SK-N-SH (cell line): ENCODE measurements around the gene NAALAD2. TPM values are rescaled to one million over a fixed set of nuclear protein-coding genes. Genes with fewer than 3 reads are reported as not detected.

ENCODE experiments used
- CTCF ChIA-PET: fragments of 300-600, 350-600 bp; formaldehyde crosslinking; extraction: SDS; loops from one replicate; lab custom pipeline; 2021; lab: Yijun Ruan, JAX
- POLR2A ChIA-PET: fragments of 350-600 bp; sonication (Branson Sonifier 250); formaldehyde crosslinking; extraction: SDS; loops from one replicate; lab custom pipeline; 2020; ENCODE audit warnings: antibody characterized with exemption, inconsistent platforms; lab: Yijun Ruan, JAX
- DNase-seq: peaks from one replicate; pipeline ENCODE4 v3.0.0; 2012
- H2AFZ ChIP-seq: fragments of 200-600 bp; sonication (generic); 2 replicates; pipeline ENCODE4 v1.8.1; 2016; ENCODE audit warnings: antibody characterized with exemption, mild to moderate bottlenecking, low read depth
- H3F3A ChIP-seq: fragments of 200-600 bp; sonication (generic); replicated peaks from 2 replicates; pipeline ENCODE3; 2016; ENCODE audit warnings: antibody characterized with exemption, mild to moderate bottlenecking; ENCODE audit not compliant: insufficient read depth
- H3K27ac ChIP-seq, 2 experiments: fragments of 200-500 bp in 1 of 2; fragments of 200-600 bp in 1 of 2; sonication (Bioruptor generic) in 1 of 2; sonication (generic), shearing (Covaris generic) in 1 of 2; 2 replicates each; pipeline versions ENCODE4 v1.5.1 to v1.6.1; 2014 to 2016; ENCODE audit warnings: low read depth in 2 of 2, inconsistent platforms in 1 of 2, low read length in 1 of 2, mild to moderate bottlenecking in 1 of 2, mixed read lengths in 1 of 2
- H3K27me3 ChIP-seq: fragments of 200-600 bp; sonication (generic), shearing (Covaris generic); 2 replicates; pipeline ENCODE4 v1.6.1; 2016; ENCODE audit warnings: mixed run types; ENCODE audit not compliant: insufficient read depth
- H3K36me3 ChIP-seq, 2 experiments: fragments of 200-500 bp in 1 of 2; fragments of 200-600 bp in 1 of 2; sonication (Bioruptor generic) in 1 of 2; sonication (generic) in 1 of 2; replicated peaks in 1 of 2; 2 replicates each; pipeline versions ENCODE3 to v1.5.1; 2014 to 2016; ENCODE audit warnings: low read length in 1 of 2, mild to moderate bottlenecking in 1 of 2; ENCODE audit not compliant: insufficient read depth in 2 of 2, control insufficient read depth in 1 of 2
- H3K4me1 ChIP-seq, 2 experiments: fragments of 200-500 bp in 1 of 2; fragments of 200-600 bp in 1 of 2; sonication (Bioruptor generic) in 1 of 2; sonication (generic), shearing (Covaris generic) in 1 of 2; 2 replicates each; pipeline versions ENCODE4 v1.5.1 to v1.6.1; 2014 to 2016; ENCODE audit warnings: low read depth in 1 of 2, low read length in 1 of 2, mixed run types in 1 of 2; ENCODE audit not compliant: insufficient read depth in 2 of 2, control insufficient read depth in 1 of 2
- H3K4me2 ChIP-seq: fragments of 200-600 bp; sonication (generic), shearing (Covaris generic); 2 replicates; pipeline ENCODE4 v1.6.1; 2017; ENCODE audit warnings: mixed run types
- H3K4me3 ChIP-seq, 2 experiments: fragments of 200-500 bp in 1 of 2; fragments of 200-600 bp in 1 of 2; sonication (Bioruptor generic) in 1 of 2; sonication (generic), shearing (Covaris generic) in 1 of 2; 2 replicates each; pipeline versions ENCODE4 v1.5.1 to v1.8.1; 2014 to 2016; ENCODE audit warnings: low read depth in 2 of 2, inconsistent platforms in 1 of 2, low read length in 1 of 2, mild to moderate bottlenecking in 1 of 2, mixed read lengths in 1 of 2, moderate library complexity in 1 of 2
- H3K79me2 ChIP-seq: fragments of 200-600 bp; sonication (generic); 2 replicates; pipeline ENCODE4 v1.8.1; 2017; ENCODE audit warnings: mild to moderate bottlenecking; ENCODE audit not compliant: insufficient read depth
- H3K9ac ChIP-seq: fragments of 200-600 bp; sonication (generic); 2 replicates; pipeline ENCODE4 v1.6.1; 2017; ENCODE audit warnings: mixed run types
- H3K9me2 ChIP-seq: fragments of 200-600 bp; sonication (generic); 2 replicates; pipeline ENCODE4 v1.6.1; 2017; ENCODE audit warnings: mixed run types
- H3K9me3 ChIP-seq: fragments of 200-600 bp; sonication (generic); 2 replicates; pipeline ENCODE4 v1.6.1; 2017; ENCODE audit warnings: mixed run types, mild to moderate bottlenecking, moderate library complexity
- H4K20me1 ChIP-seq: fragments of 200-600 bp; sonication (generic); 2 replicates; pipeline ENCODE4 v1.6.1; 2017; ENCODE audit warnings: mild to moderate bottlenecking, mixed run types; ENCODE audit not compliant: insufficient read depth
- ELF1 ChIP-seq: IDR thresholded peaks from 2 replicates; pipeline ENCODE4 v1.4.0; 2012
- EP300 ChIP-seq, 2 experiments: IDR thresholded peaks; 2 replicates each; pipeline versions ENCODE4 v1.4.0 to v1.6.1; 2012; ENCODE audit warnings: borderline replicate concordance in 1 of 2, low read depth in 1 of 2, low read length in 1 of 2
- EZH2phosphoT487 ChIP-seq: fragments of 200-600 bp; sonication (generic); IDR thresholded peaks from 2 replicates; pipeline ENCODE4 v1.6.1; 2017; ENCODE audit warnings: low read depth, mixed run types, mild to moderate bottlenecking, antibody characterized with exemption, moderate library complexity, borderline replicate concordance
- FOSL2 ChIP-seq: IDR thresholded peaks from 2 replicates; pipeline ENCODE4 v1.4.0; 2012; ENCODE audit warnings: low read depth, mild to moderate bottlenecking, moderate library complexity, borderline replicate concordance
- FOXJ3 ChIP-seq: sonication (generic); formaldehyde crosslinking; IDR thresholded peaks from 2 replicates; pipeline ENCODE4 v1.5.1; 2020; ENCODE audit warnings: mild to moderate bottlenecking, missing genetic modification reagents
- FOXM1 ChIP-seq: IDR thresholded peaks from 2 replicates; pipeline ENCODE4 v1.4.0; 2012; ENCODE audit warnings: low read depth, mild to moderate bottlenecking
- GABPA ChIP-seq: IDR thresholded peaks from 2 replicates; pipeline ENCODE4 v1.4.0; 2012; ENCODE audit warnings: low read depth, mild to moderate bottlenecking
- GATA2 ChIP-seq: sonication (generic); formaldehyde crosslinking; IDR thresholded peaks from 2 replicates; pipeline ENCODE4 v1.5.0; 2020; ENCODE audit warnings: mild to moderate bottlenecking, missing genetic modification reagents
- IRF3 ChIP-seq: fragments of 150-350 bp; IDR thresholded peaks from 2 replicates; pipeline ENCODE4 v1.6.1; 2016; ENCODE audit warnings: mild to moderate bottlenecking, low read depth, low read length
- JUND ChIP-seq: IDR thresholded peaks from 2 replicates; pipeline ENCODE4 v1.4.0; 2012
- MAX ChIP-seq: IDR thresholded peaks from 2 replicates; pipeline ENCODE4 v1.4.0; 2012; ENCODE audit warnings: low read depth
- MXI1 ChIP-seq: IDR thresholded peaks from 2 replicates; pipeline ENCODE4 v1.6.1; 2012; ENCODE audit warnings: mild to moderate bottlenecking, low read depth, low read length, improper control_type of control experiment
- NFIC ChIP-seq: IDR thresholded peaks from 2 replicates; pipeline ENCODE4 v1.4.0; 2012; ENCODE audit warnings: borderline replicate concordance
- NRF1 ChIP-seq: IDR thresholded peaks from 2 replicates; pipeline ENCODE4 v1.6.1; 2012; ENCODE audit warnings: low read depth, mild to moderate bottlenecking, low read length
- RAD21 ChIP-seq: IDR thresholded peaks from 2 replicates; pipeline ENCODE4 v1.6.1; 2012; ENCODE audit warnings: mild to moderate bottlenecking, low read length
- RCOR1 ChIP-seq: fragments of 150-350 bp; IDR thresholded peaks from 2 replicates; pipeline ENCODE4 v1.6.1; 2017; ENCODE audit warnings: antibody characterized with exemption, low read length
- RFX5 ChIP-seq: IDR thresholded peaks from 2 replicates; pipeline ENCODE4 v1.6.1; 2012; ENCODE audit warnings: mild to moderate bottlenecking, improper control_type of control experiment, low read length
- TCF12 ChIP-seq: IDR thresholded peaks from 2 replicates; pipeline ENCODE4 v1.4.0; 2012
- TEAD4 ChIP-seq: IDR thresholded peaks from 2 replicates; pipeline ENCODE4 v1.4.0; 2012; ENCODE audit warnings: mild to moderate bottlenecking, borderline replicate concordance; ENCODE audit not compliant: insufficient read depth
- USF2 ChIP-seq: fragments of 150-350 bp; IDR thresholded peaks from 2 replicates; pipeline ENCODE4 v1.6.1; 2017; ENCODE audit warnings: antibody characterized with exemption, low read length, low read depth, borderline replicate concordance
- YY1 ChIP-seq: IDR thresholded peaks from 2 replicates; pipeline ENCODE4 v1.4.0; 2012; ENCODE audit warnings: low read depth, mild to moderate bottlenecking
- WGBS: methylation state at CpG from one replicate; pipeline ENCODE4 v1.1.6; 2017; ENCODE audit warnings: low lambda C conversion rate; 5-methylcytosine and 5-hydroxymethylcytosine counted together
- polyA plus RNA-seq, 3 experiments: library from polyadenylated mRNA; depleted of rRNA; stranded (reverse); fragments of >200 nt; gene quantifications; 2 replicates each; pipeline ENCODE4 v1.2.3, GENCODE V29; 2012
- TF ChIP-seq, protein P1 (sequence below): IDR thresholded peaks from 2 replicates; pipeline ENCODE4 v1.4.0; 2012; ENCODE audit warnings: low read depth, borderline replicate concordance
- TF ChIP-seq, protein P2 (sequence below): IDR thresholded peaks from 2 replicates; pipeline ENCODE4 v1.4.0; 2012; ENCODE audit warnings: low read depth, borderline replicate concordance
- TF ChIP-seq, protein P3 (sequence below): fragments of 200-600 bp; sonication (generic); IDR thresholded peaks from 2 replicates; pipeline ENCODE4 v1.6.1; 2017; ENCODE audit warnings: antibody characterized with exemption, mild to moderate bottlenecking, moderate library complexity
- TF ChIP-seq, protein P4 (sequence below): IDR thresholded peaks from 2 replicates; pipeline ENCODE4; 2012

Gene NAALAD2
- polyA plus RNA-seq, 1 of the 3 experiments (the other 2 are of a cell fraction), result 0.74 TPM

- peaks cover 5 to 9% of the 10 kb centered on the region in 2 experiments; a peak in 3 of 4 replicates for H3K4me1 ChIP-seq
- H2AFZ ChIP-seq, result peak within 1 kb of the TSS; percentile 98
- TF ChIP-seq TEAD4 (no peak), MXI1 (peak; percentile 92), TCF12 (no peak), JUND (no peak), FOXM1 (no peak), RCOR1 (no peak), RAD21 (no peak), FOXJ3 (no peak), GATA2 (CRISPR knock-in tag) (no peak), NRF1 (peak; percentile 92), YY1 (0 out of 2 replicates have a peak, but pooled peaks have one; percentile 44), GABPA (peak; percentile 82), USF2 (no peak), EP300 (IDR thresholded peaks at IDR 0.05; ENCODE audit: borderline replicate concordance in 1 of 2, low read depth in 1 of 2, low read length in 1 of 2) (peak in 1 of 2 experiments; percentile 84; a peak in 2 of 4 replicates), FOSL2 (no peak), ELF1 (peak; percentile 82), RFX5 (no peak), EZH2phosphoT487 (no peak), IRF3 (no peak), NFIC (no peak), MAX (peak; percentile 78)
- TF ChIP-seq, protein P1, sequence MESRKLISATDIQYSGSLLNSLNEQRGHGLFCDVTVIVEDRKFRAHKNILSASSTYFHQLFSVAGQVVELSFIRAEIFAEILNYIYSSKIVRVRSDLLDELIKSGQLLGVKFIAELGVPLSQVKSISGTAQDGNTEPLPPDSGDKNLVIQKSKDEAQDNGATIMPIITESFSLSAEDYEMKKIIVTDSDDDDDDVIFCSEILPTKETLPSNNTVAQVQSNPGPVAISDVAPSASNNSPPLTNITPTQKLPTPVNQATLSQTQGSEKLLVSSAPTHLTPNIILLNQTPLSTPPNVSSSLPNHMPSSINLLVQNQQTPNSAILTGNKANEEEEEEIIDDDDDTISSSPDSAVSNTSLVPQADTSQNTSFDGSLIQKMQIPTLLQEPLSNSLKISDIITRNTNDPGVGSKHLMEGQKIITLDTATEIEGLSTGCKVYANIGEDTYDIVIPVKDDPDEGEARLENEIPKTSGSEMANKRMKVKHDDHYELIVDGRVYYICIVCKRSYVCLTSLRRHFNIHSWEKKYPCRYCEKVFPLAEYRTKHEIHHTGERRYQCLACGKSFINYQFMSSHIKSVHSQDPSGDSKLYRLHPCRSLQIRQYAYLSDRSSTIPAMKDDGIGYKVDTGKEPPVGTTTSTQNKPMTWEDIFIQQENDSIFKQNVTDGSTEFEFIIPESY, result 0 out of 2 replicates have a peak, but pooled peaks have one; percentile 17
- TF ChIP-seq, protein P2, sequence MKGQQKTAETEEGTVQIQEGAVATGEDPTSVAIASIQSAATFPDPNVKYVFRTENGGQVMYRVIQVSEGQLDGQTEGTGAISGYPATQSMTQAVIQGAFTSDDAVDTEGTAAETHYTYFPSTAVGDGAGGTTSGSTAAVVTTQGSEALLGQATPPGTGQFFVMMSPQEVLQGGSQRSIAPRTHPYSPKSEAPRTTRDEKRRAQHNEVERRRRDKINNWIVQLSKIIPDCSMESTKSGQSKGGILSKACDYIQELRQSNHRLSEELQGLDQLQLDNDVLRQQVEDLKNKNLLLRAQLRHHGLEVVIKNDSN, result no peak
- TF ChIP-seq, protein P3, sequence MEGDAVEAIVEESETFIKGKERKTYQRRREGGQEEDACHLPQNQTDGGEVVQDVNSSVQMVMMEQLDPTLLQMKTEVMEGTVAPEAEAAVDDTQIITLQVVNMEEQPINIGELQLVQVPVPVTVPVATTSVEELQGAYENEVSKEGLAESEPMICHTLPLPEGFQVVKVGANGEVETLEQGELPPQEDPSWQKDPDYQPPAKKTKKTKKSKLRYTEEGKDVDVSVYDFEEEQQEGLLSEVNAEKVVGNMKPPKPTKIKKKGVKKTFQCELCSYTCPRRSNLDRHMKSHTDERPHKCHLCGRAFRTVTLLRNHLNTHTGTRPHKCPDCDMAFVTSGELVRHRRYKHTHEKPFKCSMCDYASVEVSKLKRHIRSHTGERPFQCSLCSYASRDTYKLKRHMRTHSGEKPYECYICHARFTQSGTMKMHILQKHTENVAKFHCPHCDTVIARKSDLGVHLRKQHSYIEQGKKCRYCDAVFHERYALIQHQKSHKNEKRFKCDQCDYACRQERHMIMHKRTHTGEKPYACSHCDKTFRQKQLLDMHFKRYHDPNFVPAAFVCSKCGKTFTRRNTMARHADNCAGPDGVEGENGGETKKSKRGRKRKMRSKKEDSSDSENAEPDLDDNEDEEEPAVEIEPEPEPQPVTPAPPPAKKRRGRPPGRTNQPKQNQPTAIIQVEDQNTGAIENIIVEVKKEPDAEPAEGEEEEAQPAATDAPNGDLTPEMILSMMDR, result no peak
- TF ChIP-seq, protein P4, sequence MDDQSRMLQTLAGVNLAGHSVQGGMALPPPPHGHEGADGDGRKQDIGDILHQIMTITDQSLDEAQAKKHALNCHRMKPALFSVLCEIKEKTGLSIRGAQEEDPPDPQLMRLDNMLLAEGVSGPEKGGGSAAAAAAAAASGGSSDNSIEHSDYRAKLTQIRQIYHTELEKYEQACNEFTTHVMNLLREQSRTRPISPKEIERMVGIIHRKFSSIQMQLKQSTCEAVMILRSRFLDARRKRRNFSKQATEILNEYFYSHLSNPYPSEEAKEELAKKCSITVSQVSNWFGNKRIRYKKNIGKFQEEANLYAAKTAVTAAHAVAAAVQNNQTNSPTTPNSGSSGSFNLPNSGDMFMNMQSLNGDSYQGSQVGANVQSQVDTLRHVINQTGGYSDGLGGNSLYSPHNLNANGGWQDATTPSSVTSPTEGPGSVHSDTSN, result 0 out of 2 replicates have a peak, but pooled peaks have one; percentile 2
Observed at GRCh38 chr11:90222459-90223247, 88.2 kb downstream of the NAALAD2 start, which contains the start of gene CHORDC1. CHORDC1 (minus strand) TSS chr11:90223049; CDS start chr11:90222954, 95 bp downstream.

More at GRCh38 chr11:90222459-90223247, 88.2 kb downstream of the NAALAD2 start, which contains the start of gene CHORDC1:
- ChIA-PET POLR2A (no interaction called here), CTCF (interaction anchor here (1.3 to 7.4 kb wide), 2 partner anchors 14 to 18 kb away, joined by 3 to 47 read pairs; no protein-coding TSS in a partner anchor)
- Histone ChIP-seq H3K9me3 (no peaks in the 10 kb centered on the region), H3K79me2 (peaks cover 57% of the 10 kb centered on the region), H3K27ac (peak within 1 kb of the TSS; percentile 84 to 85), H3K27me3 (no peaks in the 10 kb centered on the region), H3K4me2 (peak within 1 kb of the TSS; percentile 82), H3K9ac (peak within 1 kb of the TSS; percentile 83), H3K4me3 (peak within 1 kb of the TSS; percentile 81 to 96), H3K36me3 (no peaks in the 10 kb centered on the region), H3F3A (peaks cover 3% of the 10 kb centered on the region), H4K20me1 (peaks cover 40% of the 10 kb centered on the region), H3K9me2 (no peaks in the 10 kb centered on the region)
- DNase-seq, result peak; percentile 91
- under 1% methylated on average over 27 of the region's 71 CpGs for WGBS
